NCI-H1436 (cell line): ENCODE measurements around the gene NBAS.

Source experiments
- DNase-seq: peaks from one replicate; lab custom pipeline; 2025; lab: John Stamatoyannopoulos, UW

Gene NBAS

DNA sequence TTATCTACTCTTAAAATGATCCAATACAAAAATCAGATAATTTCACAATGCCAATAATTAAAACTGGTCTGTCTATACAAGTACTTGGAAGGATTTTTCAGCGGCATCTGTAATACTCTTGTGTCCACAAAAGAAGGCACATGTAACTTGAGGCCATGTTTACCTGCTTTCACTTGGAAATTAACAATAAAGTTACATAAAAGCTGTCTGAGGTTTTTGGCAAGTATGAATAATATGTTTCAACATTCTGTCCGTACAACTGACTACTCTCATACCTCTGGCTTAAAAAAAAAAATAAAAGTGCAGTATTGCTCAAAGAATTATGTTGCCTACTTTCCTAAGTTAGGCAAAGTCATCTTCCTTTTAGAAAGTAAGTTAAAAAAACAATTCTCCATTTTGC lies 253.6 kb downstream of the NBAS start:
- DNase-seq: no peak

DNA sequence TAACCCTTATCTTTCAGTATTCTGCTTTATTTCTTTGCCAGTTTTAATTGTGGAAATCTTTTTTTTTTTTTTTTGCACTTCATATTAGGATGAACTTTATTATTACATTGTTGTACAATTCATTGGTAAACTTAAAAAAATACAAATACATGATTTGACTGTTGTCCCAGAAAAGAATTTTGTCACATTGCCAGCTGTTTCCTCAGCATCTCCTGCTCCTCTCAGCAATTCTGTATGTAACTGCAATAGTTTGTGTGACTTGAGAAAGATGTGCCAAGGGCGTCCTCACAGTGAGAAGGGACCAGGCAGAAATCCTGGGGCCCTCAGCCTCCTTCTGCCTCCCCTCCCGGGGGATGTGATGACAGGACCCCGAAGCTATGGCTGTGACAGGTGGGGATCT lies 254.4 kb downstream of the NBAS start:
- DNase-seq: no peak

DNA sequence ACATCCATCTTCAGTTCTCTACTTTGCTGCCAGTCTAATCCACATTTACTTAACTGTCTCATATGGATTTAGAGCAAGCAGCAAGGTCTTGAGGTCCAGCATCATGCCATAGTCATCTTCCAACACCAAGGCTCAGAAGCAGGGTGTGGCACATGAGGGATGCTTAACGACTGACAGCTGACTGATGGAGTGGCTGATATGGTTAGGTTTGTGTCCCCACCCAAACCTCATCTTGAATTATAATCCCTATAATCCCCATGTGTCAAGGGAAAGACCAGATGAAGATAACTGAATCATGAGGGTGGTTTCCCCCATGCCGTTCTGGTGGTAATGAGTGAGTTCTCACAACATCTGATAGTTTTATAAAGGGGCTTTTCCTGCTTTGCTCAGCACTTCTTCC lies 257.3 kb downstream of the NBAS start:
- DNase-seq: no peak

DNA sequence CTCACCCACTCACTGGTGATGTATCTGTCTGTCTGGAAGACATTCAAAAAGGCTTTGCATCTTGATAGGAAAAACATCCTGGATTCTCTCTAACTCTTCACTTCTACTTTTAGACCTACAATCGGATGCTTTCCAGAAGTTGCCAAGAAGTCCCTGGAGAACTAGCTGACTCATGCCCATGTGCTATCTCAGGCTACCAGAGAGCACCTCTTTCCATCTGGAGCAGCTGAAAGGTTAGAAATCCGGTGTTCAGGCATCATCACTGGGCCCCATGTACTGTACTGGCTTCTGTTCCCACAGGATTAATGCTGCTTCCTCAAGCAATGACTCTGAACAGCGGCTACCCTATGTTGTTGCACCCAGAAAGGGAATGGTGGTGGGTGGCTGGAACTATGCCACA lies 259.0 kb downstream of the NBAS start:
- no peak for DNase-seq

DNA sequence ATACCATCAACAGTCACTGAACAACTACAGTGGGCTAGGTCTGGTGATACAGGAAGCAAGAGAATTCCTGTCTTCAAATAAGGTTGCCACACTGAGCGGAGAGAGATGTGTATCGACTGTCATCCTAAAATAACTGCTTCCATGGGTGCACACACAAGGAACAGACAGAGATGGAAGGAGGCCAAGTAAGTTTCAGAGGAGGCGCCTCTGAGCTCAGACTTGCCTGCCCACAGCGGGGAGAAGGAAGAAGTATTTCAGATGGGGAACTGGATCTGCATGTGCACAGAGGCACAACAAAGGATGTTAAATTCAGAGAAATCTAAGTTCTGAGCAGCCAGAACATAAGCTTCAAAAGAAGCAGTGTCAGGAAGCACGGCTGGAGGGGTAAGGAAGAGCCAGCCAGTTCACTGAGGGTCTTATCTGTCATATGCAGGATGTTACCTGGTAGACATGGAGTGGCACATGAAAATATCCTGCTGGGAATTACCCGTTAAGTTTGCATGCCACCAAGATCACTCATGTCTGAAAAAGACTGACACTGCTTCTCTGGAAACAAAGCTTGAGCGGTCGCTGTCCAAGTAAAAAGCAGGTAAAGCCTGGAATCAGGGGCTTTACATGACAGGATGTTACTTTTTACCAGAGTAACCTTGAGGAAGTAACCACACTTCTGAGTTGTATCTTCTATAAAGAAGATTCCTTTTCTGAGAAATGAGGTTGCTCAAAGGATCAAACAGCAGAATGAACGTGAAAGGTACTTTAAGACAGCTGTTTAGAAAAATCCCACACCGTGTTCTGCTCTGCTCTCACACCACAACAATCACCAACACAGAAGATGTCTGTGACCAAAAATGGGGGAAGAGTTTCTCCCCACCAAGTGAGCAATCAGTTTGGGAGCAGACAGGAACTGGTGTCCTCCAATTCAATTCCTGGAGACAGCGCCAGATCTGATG lies 260.2 kb downstream of the NBAS start:
- DNase-seq: no peak

DNA sequence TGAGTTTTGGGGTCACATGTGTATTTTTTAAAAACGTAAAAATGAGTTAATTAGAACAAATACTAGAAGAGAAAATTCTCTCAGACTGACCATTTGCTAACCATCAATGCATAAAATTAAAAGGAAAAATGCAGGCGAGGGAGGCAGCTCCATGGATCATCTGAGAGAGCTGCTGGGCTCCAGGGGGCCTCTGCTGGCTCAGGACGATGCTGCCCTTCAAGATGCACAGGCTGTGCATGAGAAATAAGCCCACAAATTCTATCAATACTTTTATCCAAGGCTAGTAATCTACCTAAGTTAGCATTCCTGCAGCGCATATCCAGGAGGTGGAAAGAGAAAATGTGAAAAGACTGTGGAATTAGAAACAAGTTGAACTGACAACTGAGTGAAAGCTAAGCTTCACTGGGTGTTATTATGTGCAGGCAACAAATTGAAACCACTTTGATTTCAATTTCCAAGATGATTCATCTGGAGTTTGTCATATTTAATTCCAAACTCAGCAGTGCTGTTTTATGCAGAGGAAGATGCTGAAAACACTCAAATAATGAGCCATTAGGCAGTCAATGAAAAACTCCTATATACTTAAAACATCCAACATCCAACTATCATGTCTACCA lies 261.1 kb downstream of the NBAS start:
- DNase-seq: no peak

DNA sequence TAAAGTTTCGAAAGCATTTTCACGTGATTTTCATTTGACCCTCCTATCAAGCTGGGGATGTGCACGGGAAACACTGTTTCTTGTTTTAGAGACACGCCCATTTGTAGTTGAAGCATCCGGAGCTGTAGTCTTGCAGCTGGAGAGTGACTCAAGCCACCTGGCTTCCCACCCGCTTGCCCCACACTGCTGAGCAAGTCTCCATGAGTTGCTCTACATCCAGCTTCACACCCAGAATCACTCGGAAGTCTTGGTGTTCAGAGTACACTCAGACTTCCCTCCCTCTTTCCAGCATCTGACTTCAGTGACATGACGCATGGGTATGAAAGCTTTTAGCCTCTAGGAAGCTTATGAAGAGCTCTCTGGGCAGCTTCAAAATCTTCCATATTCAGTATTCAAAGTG lies 262.4 kb downstream of the NBAS start:
- no peak for DNase-seq

DNA sequence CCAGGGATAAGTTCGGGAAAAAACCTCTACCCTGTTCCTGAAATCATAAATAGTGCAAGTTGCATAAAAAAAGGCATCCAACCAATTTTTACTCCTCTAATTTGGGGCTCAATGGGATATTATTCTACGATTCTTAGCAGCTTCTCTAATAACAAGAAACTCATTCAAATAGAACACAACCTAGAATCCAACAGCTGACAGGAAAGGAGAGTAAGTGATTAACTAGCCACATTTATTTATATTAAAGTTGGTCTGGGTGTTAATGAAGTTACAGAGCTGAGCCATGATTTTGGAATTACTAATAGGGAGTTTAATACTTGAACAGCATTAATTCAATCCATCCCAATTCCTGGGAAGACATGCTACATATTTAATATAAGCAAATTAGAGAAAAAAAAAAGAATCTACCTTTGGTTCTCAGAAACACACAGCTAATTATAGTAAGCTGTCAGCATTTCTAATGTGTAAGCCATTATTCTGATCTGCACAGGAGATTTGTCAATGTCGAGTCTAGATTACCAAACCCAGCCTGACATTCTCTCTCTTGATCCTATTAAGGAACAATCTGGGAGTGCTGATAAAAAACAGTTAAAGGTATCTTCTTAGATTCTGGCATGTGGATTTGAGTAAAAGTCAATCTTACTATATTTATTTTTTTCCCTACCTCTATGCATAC lies 267.7 kb downstream of the NBAS start:
- DNase-seq: no peak

DNA sequence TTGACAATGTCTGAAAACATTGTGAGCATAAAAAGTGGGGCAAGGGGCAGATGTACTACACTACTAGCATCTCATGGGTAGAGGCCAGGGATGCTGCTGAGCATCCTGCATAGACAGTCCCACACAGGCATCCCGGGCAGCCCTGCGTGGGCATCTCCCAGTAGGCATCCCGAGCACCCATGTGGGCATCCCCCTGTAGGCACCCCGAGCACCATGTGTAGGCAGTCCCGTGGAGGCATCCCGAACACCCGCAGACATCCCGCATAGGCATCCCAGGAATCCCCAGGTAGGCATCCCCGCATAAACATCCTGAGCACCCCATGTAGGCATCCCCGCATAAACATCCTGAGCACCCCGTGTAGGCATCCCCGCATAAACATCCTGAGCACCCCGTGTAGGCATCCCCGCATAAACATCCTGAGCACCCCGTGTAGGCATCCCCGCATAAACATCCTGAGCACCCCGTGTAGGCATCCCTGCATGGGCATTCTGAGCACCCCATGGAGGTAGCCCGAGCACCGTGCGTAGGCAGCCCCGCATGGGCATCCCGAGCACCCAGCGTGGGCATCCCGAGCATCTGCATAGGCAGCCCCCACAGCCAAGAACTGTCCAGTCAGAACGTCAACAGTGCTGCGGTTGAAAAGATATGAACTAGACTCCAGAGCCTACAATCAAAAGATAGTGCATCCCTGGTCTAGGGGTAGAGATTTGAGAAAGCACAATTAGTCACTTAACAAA lies 273.5 kb downstream of the NBAS start:
- DNase-seq: no peak

DNA sequence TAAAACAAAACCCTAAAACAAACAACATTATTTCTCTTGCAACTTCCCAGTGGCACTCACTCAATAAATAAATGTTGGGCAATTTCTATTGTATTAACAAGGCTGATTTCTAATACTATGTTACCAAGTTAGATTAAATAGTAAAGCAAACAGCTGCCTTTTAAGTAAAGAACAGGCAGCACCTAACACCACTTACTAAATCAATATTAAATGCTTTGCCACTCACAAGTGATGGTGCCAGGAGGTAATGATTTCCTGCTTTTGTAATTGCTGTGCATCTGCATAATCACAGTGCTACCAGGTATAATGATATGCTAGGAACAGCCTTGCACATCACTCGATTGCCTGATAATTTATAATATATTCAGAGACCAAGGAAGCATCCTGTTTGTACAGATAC lies 276.5 kb downstream of the NBAS start:
- peak; percentile 64 for DNase-seq

DNA sequence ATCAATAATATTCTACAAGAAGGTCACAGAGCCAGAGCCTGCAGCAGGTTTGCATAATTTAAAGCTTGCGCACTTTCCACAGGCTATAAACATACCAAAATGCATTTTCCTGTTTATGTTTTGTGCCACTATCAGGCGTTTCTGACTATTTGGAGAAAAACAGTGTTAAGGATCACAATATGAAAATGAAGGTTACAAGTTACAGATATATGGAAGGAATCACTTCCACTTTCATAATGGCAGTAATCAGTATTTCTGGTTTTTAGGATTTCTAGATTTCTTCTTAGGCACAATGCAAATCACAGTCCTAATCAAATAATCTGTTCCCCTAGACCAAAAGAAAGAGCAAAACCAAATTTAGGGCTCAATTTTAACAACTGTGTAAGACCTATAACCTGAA lies 279.5 kb downstream of the NBAS start:
- no peak for DNase-seq

DNA sequence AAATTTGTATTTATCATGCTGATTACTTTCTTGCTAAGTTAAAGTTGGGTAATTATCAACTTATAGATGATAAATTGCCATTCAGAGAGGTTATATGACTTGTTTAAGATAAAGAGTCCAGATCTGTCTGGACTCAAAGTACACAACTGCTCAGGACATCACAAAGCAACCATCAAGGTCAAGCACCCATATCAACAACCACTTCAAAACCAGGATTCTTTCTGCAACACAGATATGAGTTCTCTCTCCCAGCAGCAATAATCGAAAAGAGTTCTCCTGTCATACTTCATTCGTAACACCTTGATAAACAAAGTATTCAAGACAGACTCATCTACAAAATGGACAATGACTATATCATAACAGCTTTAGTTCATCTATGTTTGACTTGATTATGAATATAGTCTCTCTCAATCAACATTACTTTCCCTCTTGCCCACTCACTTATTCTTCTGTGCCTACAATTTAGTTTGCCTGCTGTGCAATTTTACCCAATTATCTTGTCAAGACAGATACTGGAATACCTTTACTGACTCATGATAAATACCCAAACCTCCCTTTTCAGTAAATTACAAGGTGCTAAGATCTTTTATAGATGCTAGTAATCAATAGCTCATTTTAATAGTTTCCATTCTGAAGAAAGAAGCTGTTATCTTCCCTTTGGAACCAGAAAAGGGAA lies 281.8 kb downstream of the NBAS start:
- no peak for DNase-seq

DNA sequence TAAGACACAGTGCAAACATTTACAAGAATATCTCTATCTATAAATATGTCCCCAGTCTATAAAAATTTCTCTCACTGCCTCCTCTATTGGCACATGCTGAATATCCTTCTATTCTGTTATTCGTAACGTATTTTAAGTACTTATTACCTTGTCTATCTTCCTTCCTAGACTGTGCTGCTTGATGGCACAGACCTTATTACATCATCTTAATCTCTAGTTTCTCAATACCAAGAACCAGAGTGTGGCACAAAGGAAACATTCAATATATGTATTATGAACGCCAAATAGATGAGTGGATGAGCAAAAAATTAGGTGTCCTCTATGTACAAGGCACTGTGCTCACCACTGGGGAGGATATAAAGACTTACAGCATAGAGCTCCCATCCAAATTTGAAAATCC lies 282.8 kb downstream of the NBAS start:
- no peak for DNase-seq

DNA sequence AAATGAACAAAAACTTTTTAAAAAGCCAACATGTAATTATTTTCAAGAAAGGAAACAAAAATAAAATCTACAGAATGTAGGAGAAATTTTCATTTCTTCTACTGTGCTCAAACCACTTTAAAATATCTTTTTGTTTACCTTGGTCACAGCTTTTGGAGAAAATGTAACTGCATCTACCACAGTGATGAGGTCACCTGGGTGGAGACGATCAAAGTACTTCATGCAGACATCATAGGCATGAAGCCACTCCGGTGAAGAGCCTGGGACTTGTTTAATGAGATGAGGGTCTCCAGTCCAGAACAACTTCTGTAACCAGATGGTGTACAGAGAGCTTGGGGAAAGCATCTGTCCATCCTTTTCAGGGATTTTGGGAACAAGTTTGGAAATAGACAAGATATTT lies 285.8 kb downstream of the NBAS start:
- DNase-seq: no peak

DNA sequence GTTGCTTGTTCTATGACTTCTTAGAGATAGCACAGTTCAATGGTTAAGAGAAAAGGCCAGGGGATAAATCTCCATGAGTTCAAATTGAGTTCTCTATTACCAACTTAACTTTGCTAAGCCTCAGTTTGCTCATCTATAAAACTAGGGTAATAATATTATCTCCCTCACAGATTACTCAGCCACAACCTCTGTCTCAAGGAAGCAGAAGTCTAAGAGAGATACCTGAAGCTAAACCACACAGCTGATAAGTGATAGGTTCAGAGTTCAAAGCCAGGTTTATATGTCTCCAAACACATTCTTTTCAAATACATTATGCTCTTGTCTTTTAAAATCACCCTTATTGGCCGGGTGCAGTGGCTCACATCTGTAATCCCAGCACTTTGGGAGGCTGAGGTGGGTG lies 287.7 kb downstream of the NBAS start:
- DNase-seq: no peak

DNA sequence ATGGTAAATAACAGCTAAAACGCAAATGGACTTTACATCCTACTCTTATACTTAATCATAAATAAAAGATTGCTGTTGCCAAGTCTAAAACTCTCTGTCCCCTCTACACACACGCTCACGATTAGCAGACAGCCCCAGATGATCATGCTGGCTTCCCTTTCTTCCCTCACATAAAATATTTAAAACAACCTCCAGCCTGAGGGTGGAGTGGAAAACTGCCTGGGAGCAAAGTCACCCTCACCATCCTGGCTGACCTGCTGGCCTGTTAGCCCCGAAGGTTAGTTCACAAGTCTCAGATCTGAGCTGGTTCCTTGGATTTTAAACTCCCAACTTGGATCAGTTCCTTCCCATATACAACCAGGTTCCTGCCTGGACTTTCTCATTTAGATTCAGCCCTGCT lies 288.2 kb downstream of the NBAS start:
- DNase-seq: no peak

DNA sequence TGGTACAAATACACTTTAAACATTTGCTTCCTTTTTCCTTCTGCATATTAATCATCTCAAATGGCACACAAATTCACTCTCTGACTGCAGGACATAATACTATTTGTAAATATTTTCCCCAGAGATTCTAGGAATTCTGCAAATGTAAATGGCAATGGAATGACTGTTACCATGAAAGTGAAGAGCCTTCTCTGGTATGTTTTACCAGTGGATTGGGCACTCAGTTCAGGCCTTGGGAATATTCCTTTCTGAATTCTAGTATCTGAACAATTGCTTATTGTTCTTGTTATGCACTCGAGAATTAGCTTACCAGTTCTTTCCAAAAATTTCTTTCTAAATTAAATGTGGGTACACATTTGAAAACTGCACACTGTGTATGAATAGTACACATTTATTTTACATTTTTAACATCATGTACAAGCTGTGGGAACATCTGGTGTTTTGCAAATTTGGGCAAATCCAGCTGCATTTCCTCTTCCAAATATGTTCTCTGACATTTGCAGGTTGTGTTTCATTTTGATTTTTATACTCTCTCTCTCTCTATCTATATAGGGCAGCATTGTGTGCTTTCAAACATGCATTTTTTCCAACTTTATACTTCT lies 289.1 kb downstream of the NBAS start:
- no peak for DNase-seq

DNA sequence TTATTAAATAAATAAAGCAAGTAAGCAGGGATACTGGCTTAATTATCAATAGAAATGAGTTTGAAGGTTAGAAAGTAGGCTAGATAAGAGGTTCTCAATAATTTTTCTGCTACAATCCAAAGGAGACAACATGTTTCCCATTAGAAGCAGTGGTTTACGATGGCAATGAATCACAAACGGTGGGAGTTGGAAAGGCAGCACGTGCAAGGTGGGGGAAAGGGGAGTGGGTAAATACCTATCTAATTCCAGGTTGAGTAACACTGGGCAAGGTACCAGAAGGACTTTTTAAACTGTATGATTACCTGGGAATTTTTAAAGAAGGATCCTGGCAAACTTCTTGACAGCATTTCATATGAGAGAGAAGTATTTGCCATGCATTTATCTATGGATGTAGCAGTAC lies 289.9 kb downstream of the NBAS start:
- DNase-seq: no peak

DNA sequence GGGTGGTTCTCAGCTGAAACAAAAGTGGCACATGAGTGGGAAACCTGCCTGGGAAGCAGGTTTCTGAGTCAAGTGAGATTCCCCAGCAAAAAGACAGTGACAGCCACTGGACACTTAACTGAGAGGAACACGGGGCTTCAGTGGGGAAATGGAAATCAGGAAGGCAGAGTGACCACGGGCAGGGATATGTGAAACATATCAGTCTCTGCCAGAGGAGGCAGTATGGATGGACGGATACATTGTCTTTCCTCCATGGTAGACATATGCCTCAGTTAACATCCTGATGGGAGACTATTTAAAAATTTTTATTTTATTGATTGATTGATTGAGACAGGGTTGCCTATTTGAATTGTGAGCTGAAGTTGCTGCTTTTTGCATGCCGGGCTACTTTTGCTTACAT lies 292.1 kb downstream of the NBAS start:
- DNase-seq: no peak

DNA sequence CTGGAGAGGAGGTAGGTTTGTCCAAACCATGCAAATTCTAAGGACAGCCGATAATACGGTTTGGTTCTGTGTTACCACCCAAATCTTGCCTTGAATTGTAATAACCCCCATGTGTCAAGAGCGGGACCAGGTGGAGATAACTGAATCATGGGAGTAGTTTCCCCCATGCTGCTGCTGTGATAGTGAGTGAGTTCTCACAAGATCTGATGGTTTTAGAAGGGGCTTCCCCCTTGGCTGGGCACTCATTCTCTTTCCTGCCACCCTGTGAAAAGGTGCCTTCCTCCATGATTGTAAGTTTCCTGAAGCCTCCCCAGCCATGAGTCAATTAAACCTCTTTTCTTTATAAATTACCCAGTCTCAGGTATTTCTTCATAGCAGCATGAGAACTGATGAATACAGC lies 295.2 kb downstream of the NBAS start:
- DNase-seq: no peak

DNA sequence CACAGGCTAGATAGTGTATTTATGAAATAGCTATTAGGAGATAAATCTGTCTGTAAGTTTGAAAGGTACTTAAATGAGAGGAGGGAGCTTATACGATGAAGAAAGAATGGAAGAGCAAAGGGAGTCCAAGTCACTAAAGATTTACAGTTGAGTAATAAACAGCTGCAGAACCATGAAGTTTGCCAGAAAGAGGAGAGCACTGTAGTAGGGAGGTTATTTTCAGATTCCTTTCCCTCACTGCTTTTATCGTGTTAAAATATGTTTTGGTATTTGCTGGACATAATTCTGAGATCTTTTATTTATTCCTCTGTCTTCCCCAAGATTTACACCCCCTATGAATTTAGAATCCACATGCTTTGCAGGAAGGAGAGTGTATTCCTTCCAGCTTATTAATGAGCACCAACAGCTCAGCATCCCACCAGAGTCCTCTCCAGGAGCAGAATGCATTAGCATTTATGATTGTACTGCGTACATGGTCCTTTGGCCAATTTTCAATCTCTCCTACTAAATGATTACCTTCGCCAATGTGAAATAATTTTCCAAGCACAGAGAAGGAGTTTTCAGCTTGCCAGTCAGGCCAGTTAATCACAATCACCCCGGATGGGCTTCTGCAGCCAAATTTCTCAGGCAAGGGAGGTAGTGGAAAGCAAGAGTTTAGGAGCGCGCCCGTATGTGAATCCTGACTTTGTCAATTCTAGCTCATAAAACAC lies 297.0 kb downstream of the NBAS start:
- DNase-seq: no peak
